Keratinocyte (primary cell): ENCODE data around the gene ELMO3. TPM values are rescaled to one million over a fixed set of nuclear protein-coding genes. Genes with fewer than 3 reads are reported as not detected.

Source experiments
- DNase-seq: peaks from one replicate; pipeline ENCODE4 v3.0.0-alpha.2; 2011; ENCODE audit warnings: low read depth, missing footprints, low spot score
- FAIRE-seq: peaks from 2 replicates; lab custom pipeline; 2011; peaks lifted over from hg19 to GRCh38; lab: Jason Lieb, UNC
- H2AFZ ChIP-seq: 2 replicates; pipeline ENCODE4 v1.6.0; 2012; ENCODE audit warnings: low read length, control low read depth, inconsistent platforms; ENCODE audit not compliant: control insufficient read depth
- H3K27ac ChIP-seq: 2 replicates; pipeline ENCODE4 v1.5.1; 2011; ENCODE audit warnings: low read length; ENCODE audit not compliant: control insufficient read depth, insufficient read depth
- H3K27me3 ChIP-seq: 3 replicates; pipeline ENCODE4 v1.6.0; 2011; ENCODE audit warnings: low read length; ENCODE audit not compliant: control insufficient read depth, insufficient read depth; ENCODE audit errors: extremely low read depth
- H3K36me3 ChIP-seq, 2 experiments: 2 replicates in 1 of 2; 3 replicates in 1 of 2; pipeline ENCODE4 v1.5.1; 2011; ENCODE audit warnings: low read length in 2 of 2, mild to moderate bottlenecking in 1 of 2; ENCODE audit not compliant: control insufficient read depth in 2 of 2, insufficient read depth in 2 of 2; ENCODE audit errors: extremely low read depth in 1 of 2
- H3K4me1 ChIP-seq: 3 replicates; pipeline ENCODE4 v1.5.1; 2011; ENCODE audit warnings: low read length; ENCODE audit not compliant: control insufficient read depth, insufficient read depth; ENCODE audit errors: extremely low read depth
- H3K4me2 ChIP-seq: 3 replicates; pipeline ENCODE4 v1.6.0; 2011; ENCODE audit warnings: low read depth, low read length; ENCODE audit not compliant: control insufficient read depth, insufficient read depth; ENCODE audit errors: extremely low read depth
- H3K4me3 ChIP-seq, 3 experiments: fragments of 200-600 bp in 1 of 3; sonication (generic) in 1 of 3; 2 replicates in 2 of 3; 3 replicates in 1 of 3; pipeline ENCODE4 v1.5.1; 2011 to 2016; ENCODE audit warnings: low read length in 3 of 3, mild to moderate bottlenecking in 3 of 3, control low read depth in 2 of 3, inconsistent platforms in 1 of 3, low read depth in 1 of 3, mixed read lengths in 1 of 3, mixed run types in 1 of 3, moderate library complexity in 1 of 3; ENCODE audit not compliant: control insufficient read depth in 2 of 3, insufficient read depth in 2 of 3; ENCODE audit errors: extremely low read depth in 1 of 3
- H3K79me2 ChIP-seq: 2 replicates; pipeline ENCODE4 v1.6.0; 2012; ENCODE audit warnings: low read length; ENCODE audit not compliant: control insufficient read depth, insufficient read depth
- H3K9ac ChIP-seq: 3 replicates; pipeline ENCODE4 v1.6.0; 2011; ENCODE audit warnings: low read length; ENCODE audit not compliant: control insufficient read depth, insufficient read depth; ENCODE audit errors: extremely low read depth
- H3K9me1 ChIP-seq: 3 replicates; pipeline ENCODE4 v1.6.0; 2011; ENCODE audit warnings: low read length; ENCODE audit not compliant: control insufficient read depth, insufficient read depth; ENCODE audit errors: extremely low read depth
- H3K9me3 ChIP-seq: 2 replicates; pipeline ENCODE4 v1.5.1; 2012; ENCODE audit warnings: low read depth, low read length; ENCODE audit not compliant: control insufficient read depth
- H4K20me1 ChIP-seq: 3 replicates; pipeline ENCODE4 v1.6.0; 2011; ENCODE audit warnings: low read length; ENCODE audit not compliant: control insufficient read depth, insufficient read depth; ENCODE audit errors: extremely low read depth
- EZH2 ChIP-seq: IDR thresholded peaks from one replicate; pipeline ENCODE4 v1.6.1; 2012; ENCODE audit warnings: inconsistent platforms, mild to moderate bottlenecking, low read length, moderate library complexity
- dilution Hi-C: fragments of 300-500 bp; cut with MboI; formaldehyde crosslinking; loops from one replicate; pipeline ENCODE4 v1.7.0; 2020; ENCODE audit warnings: low sequenced_read_pairs; ENCODE audit not compliant: extremely low pct_ligation_motif_present
- polyA plus RNA-seq, 5 experiments: library from polyadenylated mRNA; depleted of rRNA in 3 of 5; stranded (reverse) in 3 of 5; stranded (forward) in 1 of 5; unstranded in 1 of 5; fragments of >200 nt; gene quantifications; 1 replicate in 1 of 5; 2 replicates in 3 of 5; 3 replicates in 1 of 5; pipeline versions ENCODE4 v1.2.1 to v1.2.3, GENCODE V29; 2011 to 2012; ENCODE audit warnings: missing spikeins in 2 of 5, low read depth in 1 of 5, low replicate concordance in 1 of 5
- TF ChIP-seq, protein P1 (sequence below), 3 experiments: IDR thresholded peaks in 1 of 3; conservative IDR thresholded peaks in 1 of 3; optimal IDR thresholded peaks in 1 of 3; 2 replicates in 2 of 3; 3 replicates in 1 of 3; pipeline versions ENCODE3 to v1.5.1; 2011; ENCODE audit warnings: low read length in 3 of 3, mild to moderate bottlenecking in 3 of 3, moderate library complexity in 2 of 3, control low read depth in 1 of 3, inconsistent platforms in 1 of 3; ENCODE audit not compliant: insufficient read depth in 2 of 3; ENCODE audit errors: extremely low read depth in 1 of 3

Gene ELMO3
- polyA plus RNA-seq, 1 donor (not counting 4 experiments of a cell fraction or from before 2014, with no cell fraction given) = 21.0 TPM

DNA sequence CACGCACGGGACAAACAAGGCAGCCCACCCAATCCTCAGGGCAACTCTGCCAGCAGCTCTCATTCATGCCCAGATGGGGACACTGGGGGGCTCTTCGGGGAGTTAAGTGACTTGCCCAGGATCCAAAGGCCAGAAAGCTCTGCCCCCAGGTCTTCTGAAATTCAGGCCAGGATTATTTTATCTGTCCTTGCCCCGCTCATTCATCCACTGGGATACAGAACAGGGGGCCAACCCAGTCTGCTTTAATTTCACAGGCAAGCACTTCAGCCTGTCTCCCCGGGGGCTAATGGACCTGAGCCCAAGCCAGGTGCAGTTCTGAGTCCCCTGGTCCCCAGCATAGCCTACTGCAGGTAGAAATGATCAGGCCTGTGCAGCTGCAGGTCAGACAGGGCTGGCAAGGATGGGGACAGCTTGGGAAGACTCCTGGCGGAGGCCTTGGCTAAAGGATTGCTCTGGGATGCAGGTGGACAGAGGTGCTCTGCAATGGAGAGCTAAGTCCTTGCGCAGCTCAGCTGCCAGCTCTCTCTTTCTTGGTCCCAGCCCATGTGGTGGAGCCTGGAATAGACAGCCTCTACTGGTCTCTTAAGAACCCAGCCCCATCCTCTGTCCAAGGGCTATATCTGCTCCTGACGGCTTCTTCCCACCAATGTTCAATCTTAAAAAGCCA is 47.4 kb upstream of the ELMO3 start:
- H3K4me2 ChIP-seq = peak overlapping the region; percentile 87
- H2AFZ ChIP-seq = no peak overlapping the region
- H3K9ac ChIP-seq = no peak overlapping the region
- H3K36me3 ChIP-seq = peaks cover 16 to 25% of the 10 kb centered on the region in 2 experiments
- DNase-seq (no peak), FAIRE-seq (no peak)
- H3K4me1 ChIP-seq = peaks cover 14% of the 10 kb centered on the region
- dilution Hi-C loops = no loop called here
- H3K79me2 ChIP-seq = no peaks in the 10 kb centered on the region
- peaks cover 7% of the 10 kb centered on the region for H4K20me1 ChIP-seq
- H3K9me1 ChIP-seq = no peaks in the 10 kb centered on the region
- H3K4me3 ChIP-seq = peak overlapping the region in 1 of 3 experiments; percentile 59
- TF ChIP-seq, protein P1, sequence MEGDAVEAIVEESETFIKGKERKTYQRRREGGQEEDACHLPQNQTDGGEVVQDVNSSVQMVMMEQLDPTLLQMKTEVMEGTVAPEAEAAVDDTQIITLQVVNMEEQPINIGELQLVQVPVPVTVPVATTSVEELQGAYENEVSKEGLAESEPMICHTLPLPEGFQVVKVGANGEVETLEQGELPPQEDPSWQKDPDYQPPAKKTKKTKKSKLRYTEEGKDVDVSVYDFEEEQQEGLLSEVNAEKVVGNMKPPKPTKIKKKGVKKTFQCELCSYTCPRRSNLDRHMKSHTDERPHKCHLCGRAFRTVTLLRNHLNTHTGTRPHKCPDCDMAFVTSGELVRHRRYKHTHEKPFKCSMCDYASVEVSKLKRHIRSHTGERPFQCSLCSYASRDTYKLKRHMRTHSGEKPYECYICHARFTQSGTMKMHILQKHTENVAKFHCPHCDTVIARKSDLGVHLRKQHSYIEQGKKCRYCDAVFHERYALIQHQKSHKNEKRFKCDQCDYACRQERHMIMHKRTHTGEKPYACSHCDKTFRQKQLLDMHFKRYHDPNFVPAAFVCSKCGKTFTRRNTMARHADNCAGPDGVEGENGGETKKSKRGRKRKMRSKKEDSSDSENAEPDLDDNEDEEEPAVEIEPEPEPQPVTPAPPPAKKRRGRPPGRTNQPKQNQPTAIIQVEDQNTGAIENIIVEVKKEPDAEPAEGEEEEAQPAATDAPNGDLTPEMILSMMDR (optimal IDR thresholded peaks at IDR 0.05 in 1 of 3, IDR thresholded peaks at IDR 0.05 in 1 of 3, conservative IDR thresholded peaks at IDR 0.05 in 1 of 3; ENCODE audit: extremely low read depth in 1 of 3, insufficient read depth in 2 of 3, low read length in 3 of 3) = peak in 1 of 3 experiments; percentile 8
- TF ChIP-seq EZH2 = no peak
- no peaks in the 10 kb centered on the region for H3K9me3 ChIP-seq
- H3K27ac ChIP-seq = no peak overlapping the region
- H3K27me3 ChIP-seq = no peaks in the 10 kb centered on the region

DNA sequence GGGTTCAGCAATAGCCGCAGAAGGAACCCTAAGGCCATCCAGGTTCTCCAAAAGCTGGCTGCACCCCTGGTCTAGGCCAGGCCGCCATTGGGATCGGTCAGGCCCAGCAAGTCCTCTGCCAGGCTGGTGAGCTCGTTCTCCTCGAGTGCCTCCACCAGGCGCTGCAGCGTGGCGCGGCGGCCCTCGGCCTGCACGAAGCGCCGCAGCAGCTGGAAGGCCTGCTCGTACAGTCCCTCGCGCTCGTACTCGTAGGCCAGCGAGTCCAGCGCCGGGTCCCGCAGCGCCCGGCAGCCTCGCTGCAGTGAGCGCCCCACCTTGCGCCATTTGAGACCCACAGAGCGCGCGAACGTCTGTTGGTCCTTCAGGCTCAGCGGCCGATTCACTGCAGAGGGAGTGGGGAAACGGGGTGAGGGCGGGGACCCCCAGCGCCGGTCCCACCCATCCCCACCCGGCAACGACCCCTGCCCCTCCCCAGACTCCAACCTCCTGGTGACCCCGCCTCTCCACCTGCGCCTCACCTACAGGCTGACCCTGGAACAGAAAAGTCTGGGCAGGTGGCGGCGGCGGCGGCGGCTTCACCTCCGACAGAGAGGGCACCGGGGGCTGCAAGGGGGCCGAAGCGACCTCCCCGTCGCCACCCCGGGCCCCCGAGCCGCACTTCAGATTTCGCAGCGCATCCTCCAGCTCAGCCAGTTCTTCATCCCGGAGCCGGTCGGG is 44.2 kb upstream of the ELMO3 start:
- TF ChIP-seq, protein P1 (optimal IDR thresholded peaks at IDR 0.05 in 1 of 3, IDR thresholded peaks at IDR 0.05 in 1 of 3, conservative IDR thresholded peaks at IDR 0.05 in 1 of 3; ENCODE audit: extremely low read depth in 1 of 3, insufficient read depth in 2 of 3, low read length in 3 of 3) = no peak
- TF ChIP-seq EZH2 = no peak
- no peak for FAIRE-seq
- H3K4me2 ChIP-seq = peak overlapping the region; percentile 41

More for the DNA sequence above, 44.2 kb upstream of the ELMO3 start:
- H2AFZ ChIP-seq = no peak overlapping the region
- dilution Hi-C loops = no loop called here
- H3K36me3 ChIP-seq = peaks cover 0 to 5% of the 10 kb centered on the region in 2 experiments
- H3K9me3 ChIP-seq = no peaks in the 10 kb centered on the region
- no peak for DNase-seq
- H4K20me1 ChIP-seq = peaks cover 7% of the 10 kb centered on the region
- H3K27ac ChIP-seq = no peak overlapping the region
- H3K9me1 ChIP-seq = peaks cover 3% of the 10 kb centered on the region
- peaks cover 11% of the 10 kb centered on the region for H3K4me1 ChIP-seq
- H3K27me3 ChIP-seq = no peaks in the 10 kb centered on the region
- no peak overlapping the region for H3K4me3 ChIP-seq
- no peaks in the 10 kb centered on the region for H3K79me2 ChIP-seq
- H3K9ac ChIP-seq = no peak overlapping the region
